NCI-H82 treated with DMSO at 0.1 percent for 48 hours (cell line): ENCODE results near the gene TLE1.

Experiments
- DNase-seq: peaks from one replicate; lab custom pipeline; 2025; ENCODE audit not compliant: unreplicated experiment; lab: John Stamatoyannopoulos, UW

The TLE1 gene

GRCh38 chr9:81556923-81557322, 132.4 kb downstream of the TLE1 start:
- no peak for DNase-seq

DNA sequence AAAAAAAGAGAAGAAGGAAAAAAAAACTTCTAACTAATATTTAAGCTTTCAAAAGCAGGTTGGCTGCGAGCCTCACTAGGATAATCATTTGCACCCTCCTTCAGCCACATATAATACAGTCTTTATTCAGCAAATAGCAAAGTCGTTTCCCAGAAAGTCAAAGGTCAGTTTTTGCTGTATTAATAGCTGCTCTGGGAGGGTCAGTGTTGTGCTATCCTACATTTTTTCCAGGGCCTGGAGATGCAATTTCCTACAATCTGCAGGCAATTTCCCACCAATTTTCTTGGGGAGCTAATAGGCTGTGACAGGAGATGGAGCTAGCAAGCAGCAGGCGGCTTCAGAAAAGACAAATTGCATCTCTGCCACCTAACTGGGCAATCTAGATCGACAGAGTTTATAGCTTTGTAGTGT, 136.8 kb downstream of the TLE1 start:
- no peak for DNase-seq

- DNase-seq, result no peak
Measured at GRCh38 chr9:81550207-81550583, 139.2 kb downstream of the TLE1 start.

DNA sequence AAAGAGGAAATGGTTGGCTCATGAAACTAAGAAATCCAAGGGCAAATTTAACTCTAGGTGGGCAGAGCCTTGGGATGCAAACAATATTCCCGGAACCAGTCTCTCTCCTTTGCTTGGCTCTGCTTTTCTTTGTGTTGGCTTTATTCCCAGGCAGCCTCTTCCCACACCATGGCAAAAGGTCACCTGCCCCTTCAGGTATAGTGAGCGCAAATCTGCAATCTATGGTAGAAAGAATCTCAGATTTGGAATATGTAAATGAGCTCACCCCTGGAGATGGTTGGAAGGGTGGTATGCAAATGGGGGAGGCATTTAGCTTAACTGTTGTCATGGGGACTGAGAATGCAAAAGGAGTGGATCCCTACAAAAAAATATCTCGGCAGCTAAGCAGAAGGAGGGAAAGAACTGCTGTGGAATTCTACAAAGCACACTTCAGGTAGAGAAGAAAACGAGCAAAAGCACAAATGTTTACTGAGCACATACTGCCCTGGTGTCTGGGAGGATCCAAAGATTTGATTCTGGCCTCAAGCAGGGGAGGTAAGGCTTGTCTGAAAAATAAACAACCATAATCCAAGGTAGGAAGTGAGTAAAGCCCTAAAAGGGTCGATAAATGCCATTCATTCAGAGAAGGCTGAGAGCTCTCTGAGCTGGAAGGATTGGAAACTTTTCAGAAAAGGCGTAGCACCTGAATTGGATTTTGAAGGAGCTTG, 139.7 kb downstream of the TLE1 start:
- no peak for DNase-seq

DNA sequence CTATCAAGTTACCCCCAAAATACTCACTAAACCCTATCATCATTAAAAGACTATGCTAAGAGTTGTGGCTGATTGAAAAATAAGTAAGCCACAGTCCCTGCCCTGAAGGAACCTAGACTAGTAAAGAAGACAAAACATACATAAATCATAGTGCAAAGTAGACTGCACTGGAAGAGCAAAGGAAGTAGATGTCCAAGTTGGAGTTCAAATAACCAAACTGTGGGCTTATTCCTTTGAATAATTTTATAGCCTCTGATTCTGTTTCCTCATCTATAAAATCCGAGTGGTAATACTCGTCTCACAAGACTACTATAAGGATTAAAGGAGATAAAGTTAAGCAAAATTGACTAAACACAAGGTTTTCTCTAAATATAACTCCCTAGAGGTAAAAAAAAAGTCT, 140.4 kb downstream of the TLE1 start:
- DNase-seq, result no peak

DNA sequence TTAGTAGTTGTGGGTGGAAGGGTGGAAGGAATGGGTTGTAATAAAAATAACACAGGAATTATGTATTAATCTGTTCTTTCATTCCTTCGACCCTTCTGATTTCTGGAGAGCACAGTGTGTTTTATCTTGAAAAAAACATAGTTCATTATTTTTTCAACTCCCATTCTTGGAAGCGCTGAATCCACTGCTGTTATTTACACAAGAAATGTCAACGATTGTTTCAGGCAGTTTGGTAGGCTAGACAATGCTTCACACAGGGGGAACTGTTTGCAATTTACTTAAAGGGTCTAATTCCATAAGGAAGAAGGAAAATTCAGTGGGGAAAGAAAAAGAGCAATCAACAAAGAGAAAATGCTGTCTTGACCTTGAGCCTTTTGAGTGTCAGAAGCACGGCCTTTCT, 142.9 kb downstream of the TLE1 start:
- DNase-seq, result no peak

DNA sequence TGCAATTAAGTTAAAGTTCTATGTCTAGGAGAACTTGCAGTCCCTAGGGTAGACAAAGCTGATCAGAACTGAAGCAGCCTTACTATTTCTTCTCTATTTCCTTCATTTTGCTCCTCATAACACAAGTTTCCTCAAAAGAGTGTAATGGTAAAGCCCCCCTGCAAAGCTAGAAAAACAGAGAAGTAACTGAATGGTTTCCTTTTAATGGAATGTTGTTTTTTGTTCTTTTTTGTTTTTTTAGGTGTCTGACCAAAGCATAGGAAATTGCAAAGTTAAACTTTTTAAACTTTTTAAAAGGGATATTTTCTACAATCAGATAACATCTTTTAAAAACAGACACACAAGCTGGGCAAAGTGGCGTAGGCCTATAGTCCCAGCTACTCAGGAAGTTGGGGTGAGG, 145.7 kb downstream of the TLE1 start:
- DNase-seq, result no peak

- no peak for DNase-seq
Measured at GRCh38 chr9:81542118-81542889, 147.0 kb downstream of the TLE1 start.

DNA sequence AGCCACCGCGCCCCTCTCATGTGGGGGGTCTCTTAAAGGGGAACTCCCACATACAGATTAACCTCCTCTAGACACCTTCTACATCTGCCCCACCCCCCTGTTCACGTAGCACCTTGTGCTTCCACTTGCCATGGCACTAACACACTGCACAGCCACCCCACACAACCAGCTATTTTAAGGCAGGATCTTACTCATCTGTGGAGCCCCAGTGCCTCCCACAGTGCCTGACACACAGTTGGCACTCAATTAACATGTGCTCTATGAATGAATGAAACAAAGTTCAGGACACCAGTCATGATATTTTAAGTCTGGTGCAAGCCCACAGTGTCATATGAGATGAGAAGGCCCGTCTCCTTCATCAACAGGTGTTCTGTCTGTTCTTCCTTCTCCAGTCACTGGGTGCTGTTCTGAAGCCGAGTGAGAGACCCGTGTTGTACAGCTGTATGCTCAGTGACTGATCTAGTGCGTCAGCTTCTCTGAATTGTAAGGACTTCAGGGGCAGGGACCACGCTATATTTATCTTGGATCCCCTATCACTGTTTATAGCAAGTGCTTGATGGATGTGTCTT, 149.1 kb downstream of the TLE1 start:
- DNase-seq, result no peak

DNA sequence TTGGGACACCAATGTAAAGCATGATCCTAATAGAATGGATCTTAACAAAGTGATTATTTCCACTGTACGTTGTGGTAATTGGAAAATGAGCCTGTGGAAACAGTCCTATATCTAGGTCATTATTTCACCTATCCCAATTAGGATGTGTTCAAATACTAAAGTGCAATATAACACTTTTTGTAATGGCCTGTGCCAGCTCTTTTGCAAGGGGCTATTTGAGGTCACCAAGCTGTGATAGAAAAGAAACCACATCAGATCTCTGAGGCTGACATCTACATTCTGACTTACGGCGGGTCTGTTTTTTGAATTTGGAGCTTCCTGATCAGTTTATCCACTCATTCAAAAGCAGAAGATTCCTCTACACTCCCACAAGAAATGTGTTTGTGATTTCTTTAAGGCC, 150.0 kb downstream of the TLE1 start:
- no peak for DNase-seq

DNA sequence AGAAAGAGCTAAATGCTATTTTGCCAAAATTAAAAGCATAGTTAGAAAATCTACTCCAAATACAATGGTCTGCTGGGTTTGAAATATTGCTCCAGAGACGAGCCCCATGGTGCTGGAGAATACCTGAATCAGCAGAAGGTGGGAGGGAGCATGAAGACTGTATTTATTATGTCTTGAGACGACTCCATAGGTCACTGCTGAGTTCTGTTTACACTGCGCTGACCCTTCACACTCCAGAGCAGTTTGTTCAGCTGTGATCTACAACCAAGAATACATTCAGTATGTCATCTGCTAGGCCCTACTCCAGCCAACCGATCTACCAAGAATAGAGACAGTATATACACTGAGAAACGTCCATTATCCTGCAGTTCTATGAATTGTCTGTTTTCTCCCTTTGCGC, 150.5 kb downstream of the TLE1 start:
- no peak for DNase-seq

- no peak for DNase-seq
Measured at GRCh38 chr9:81537964-81538363, 151.4 kb downstream of the TLE1 start.

DNA sequence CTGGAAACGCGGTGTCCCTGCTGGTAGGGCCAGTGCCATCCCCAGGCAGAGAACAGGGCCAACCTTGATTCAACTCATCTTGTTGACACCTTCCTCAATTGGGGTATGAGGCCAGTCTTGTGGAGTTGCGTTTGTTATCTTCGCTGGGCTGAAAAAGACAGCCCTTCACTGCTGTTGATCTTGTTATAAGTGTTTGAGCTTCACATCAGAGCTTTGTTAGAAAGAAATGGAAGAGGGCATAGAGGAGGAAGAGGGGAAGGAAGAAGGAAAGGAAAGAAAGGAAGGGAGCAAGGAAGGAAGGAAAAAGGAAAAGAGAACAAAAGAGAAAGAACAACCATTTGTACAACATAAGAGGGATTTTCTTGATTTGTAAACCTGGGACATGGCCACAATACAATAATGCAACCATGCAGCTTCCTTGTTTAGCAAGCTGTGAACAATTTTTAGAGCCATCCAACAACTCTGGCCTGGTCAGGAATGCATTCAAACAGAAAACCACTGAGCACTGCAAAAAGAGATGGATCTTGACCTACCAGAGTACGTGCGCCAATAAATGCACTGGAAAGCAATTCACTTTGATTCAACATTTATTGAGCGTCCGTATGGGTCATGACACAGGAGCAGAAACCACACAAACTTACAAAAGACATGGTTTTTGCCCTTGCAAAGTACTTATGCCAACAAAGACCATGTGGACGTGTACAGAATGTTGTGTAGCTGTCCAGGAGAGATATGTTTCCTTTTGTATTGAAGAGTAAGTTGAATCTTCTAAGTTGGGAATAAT, 152.9 kb downstream of the TLE1 start:
- no peak for DNase-seq

GRCh38 chr9:81535542-81536241, 153.7 kb downstream of the TLE1 start:
- DNase-seq, result peak; percentile 77

- DNase-seq, result no peak
Measured at GRCh38 chr9:81534138-81534875, 155.0 kb downstream of the TLE1 start.
